KMS-11 (cell line): ENCODE measurements around the gene PCDHA2.
"Not testable (repeated sequence)": the region's sequence is repeated elsewhere in the genome, so short reads cannot be mapped to it uniquely, and the experiment has no call there.

Experiments
- H2AFZ ChIP-seq: fragments of 200-600 bp; sonication (generic); 2 replicates; pipeline ENCODE4 v1.6.1; 2016; ENCODE audit warnings: antibody characterized with exemption, mixed run types, low read depth
- H3K27ac ChIP-seq: fragments of 200-600 bp; sonication (generic); 2 replicates; pipeline ENCODE4 v1.6.1; 2016; ENCODE audit warnings: mild to moderate bottlenecking, mixed run types
- H3K27me3 ChIP-seq: fragments of 200-600 bp; sonication (generic); 2 replicates; pipeline ENCODE4 v1.6.1; 2017; ENCODE audit warnings: mild to moderate bottlenecking, low read depth, mixed run types, moderate library complexity; ENCODE audit not compliant: insufficient read depth
- H3K36me3 ChIP-seq: fragments of 200-600 bp; sonication (generic); 2 replicates; pipeline ENCODE4 v1.6.1; 2017; ENCODE audit warnings: mild to moderate bottlenecking, mixed run types; ENCODE audit not compliant: insufficient read depth
- H3K4me1 ChIP-seq: fragments of 200-600 bp; sonication (generic); 2 replicates; pipeline ENCODE4 v1.6.1; 2016; ENCODE audit warnings: mild to moderate bottlenecking, low read depth, mixed run types; ENCODE audit not compliant: poor library complexity, severe bottlenecking
- H3K4me2 ChIP-seq: fragments of 200-600 bp; sonication (generic); 2 replicates; pipeline ENCODE4 v1.7.0; 2016; ENCODE audit warnings: mild to moderate bottlenecking, mixed run types
- H3K4me3 ChIP-seq: fragments of 200-600 bp; sonication (generic); IDR thresholded peaks from 2 replicates; pipeline ENCODE4 v1.6.1; 2017; ENCODE audit warnings: low read depth, low read length, mixed read lengths; ENCODE audit not compliant: insufficient read depth
- H3K79me2 ChIP-seq: fragments of 200-600 bp; sonication (generic); 2 replicates; pipeline ENCODE4 v1.6.1; 2016; ENCODE audit warnings: low read depth, mixed run types; ENCODE audit not compliant: insufficient read depth
- H3K9ac ChIP-seq: fragments of 200-600 bp; sonication (generic); 2 replicates; pipeline ENCODE4 v1.6.1; 2016; ENCODE audit warnings: mild to moderate bottlenecking, mixed run types
- H4K20me1 ChIP-seq: fragments of 200-600 bp; sonication (generic); 2 replicates; pipeline ENCODE4 v1.6.1; 2016; ENCODE audit warnings: mild to moderate bottlenecking, mixed run types; ENCODE audit not compliant: insufficient read depth
- TF ChIP-seq, protein P1 (sequence below): fragments of 200-600 bp; sonication (generic); conservative IDR thresholded peaks from 2 replicates; pipeline ENCODE4 v1.6.1; 2017; ENCODE audit warnings: low read depth, mild to moderate bottlenecking, antibody characterized with exemption, low read length, moderate library complexity, mixed read lengths

PCDHA2 gene

DNA sequence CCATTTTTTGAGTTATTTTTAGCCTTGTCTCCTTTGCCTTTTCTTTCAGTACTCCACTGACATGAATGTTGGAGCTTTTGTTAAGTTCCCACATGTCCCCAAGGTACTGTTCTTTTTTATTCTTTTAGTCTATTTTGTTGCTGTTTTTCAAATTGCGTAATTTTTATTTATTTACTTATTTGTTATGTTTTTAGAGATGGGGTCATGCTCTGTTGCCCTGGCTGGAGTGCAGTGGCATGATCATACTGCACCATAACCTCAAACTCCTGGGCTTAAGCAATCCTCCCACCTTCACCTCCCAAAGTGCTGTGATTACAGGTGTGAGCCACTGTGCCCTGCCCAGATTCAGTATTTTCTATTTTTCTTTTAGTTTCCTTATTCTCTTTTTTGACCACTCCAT, 14.1 kb upstream of the PCDHA2 start:
- H3K9ac ChIP-seq: no peak overlapping the region
- no peaks in the 10 kb centered on the region for H3K4me1 ChIP-seq
- TF ChIP-seq, protein P1, sequence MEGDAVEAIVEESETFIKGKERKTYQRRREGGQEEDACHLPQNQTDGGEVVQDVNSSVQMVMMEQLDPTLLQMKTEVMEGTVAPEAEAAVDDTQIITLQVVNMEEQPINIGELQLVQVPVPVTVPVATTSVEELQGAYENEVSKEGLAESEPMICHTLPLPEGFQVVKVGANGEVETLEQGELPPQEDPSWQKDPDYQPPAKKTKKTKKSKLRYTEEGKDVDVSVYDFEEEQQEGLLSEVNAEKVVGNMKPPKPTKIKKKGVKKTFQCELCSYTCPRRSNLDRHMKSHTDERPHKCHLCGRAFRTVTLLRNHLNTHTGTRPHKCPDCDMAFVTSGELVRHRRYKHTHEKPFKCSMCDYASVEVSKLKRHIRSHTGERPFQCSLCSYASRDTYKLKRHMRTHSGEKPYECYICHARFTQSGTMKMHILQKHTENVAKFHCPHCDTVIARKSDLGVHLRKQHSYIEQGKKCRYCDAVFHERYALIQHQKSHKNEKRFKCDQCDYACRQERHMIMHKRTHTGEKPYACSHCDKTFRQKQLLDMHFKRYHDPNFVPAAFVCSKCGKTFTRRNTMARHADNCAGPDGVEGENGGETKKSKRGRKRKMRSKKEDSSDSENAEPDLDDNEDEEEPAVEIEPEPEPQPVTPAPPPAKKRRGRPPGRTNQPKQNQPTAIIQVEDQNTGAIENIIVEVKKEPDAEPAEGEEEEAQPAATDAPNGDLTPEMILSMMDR: no peak
- H3K27me3 ChIP-seq: no peaks in the 10 kb centered on the region
- H3K4me3 ChIP-seq: no peak overlapping the region
- no peaks in the 10 kb centered on the region for H3K79me2 ChIP-seq
- H3K36me3 ChIP-seq: no peaks in the 10 kb centered on the region
- no peak overlapping the region for H3K27ac ChIP-seq
- no peak overlapping the region for H3K4me2 ChIP-seq
- H4K20me1 ChIP-seq: no peaks in the 10 kb centered on the region
- no peak overlapping the region for H2AFZ ChIP-seq

GRCh38 chr5:140785905-140786686, 8.6 kb upstream of the PCDHA2 start, which contains the start of gene PCDHA1:
Gene PCDHA1 (plus strand): TSS chr5:140786140.
- H3K79me2 ChIP-seq: no peaks in the 10 kb centered on the region
- H2AFZ ChIP-seq: no peak within 1 kb of the TSS
- TF ChIP-seq, protein P1: no peak
- H3K27ac ChIP-seq: no peak within 1 kb of the TSS
- H4K20me1 ChIP-seq: no peaks in the 10 kb centered on the region
- H3K9ac ChIP-seq: no peak within 1 kb of the TSS
- no peaks in the 10 kb centered on the region for H3K36me3 ChIP-seq
- no peaks in the 10 kb centered on the region for H3K4me1 ChIP-seq
- no peak within 1 kb of the TSS for H3K4me2 ChIP-seq
- no peak within 1 kb of the TSS for H3K4me3 ChIP-seq
- H3K27me3 ChIP-seq: no peaks in the 10 kb centered on the region

GRCh38 chr5:140787422-140787821, 7.2 kb upstream of the PCDHA2 start:
- not testable (repeated sequence) for H3K4me2 ChIP-seq

DNA sequence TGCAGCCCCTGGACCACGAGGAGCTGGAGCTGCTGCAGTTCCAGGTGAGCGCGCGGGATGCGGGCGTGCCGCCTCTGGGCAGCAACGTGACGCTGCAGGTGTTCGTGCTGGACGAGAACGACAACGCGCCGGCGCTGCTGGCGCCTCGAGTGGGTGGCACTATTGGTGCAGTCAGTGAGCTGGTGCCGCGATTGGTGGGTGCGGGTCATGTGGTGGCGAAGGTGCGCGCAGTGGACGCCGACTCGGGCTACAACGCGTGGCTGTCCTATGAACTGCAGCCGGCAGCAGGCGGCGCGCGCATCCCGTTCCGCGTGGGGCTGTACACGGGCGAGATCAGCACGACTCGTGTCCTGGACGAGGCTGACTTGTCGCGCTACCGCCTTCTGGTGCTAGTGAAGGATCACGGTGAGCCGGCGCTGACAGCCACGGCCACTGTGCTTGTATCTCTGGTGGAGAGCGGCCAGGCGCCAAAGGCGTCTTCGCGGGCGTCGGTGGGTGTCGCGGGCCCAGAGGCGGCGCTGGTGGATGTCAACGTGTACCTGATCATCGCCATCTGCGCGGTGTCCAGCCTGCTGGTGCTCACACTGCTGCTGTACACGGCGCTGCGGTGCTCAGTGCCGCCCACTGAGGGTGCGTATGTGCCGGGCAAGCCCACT, 6.7 kb upstream of the PCDHA2 start:
- not testable (repeated sequence) for H3K36me3 ChIP-seq, H3K9ac ChIP-seq, H3K79me2 ChIP-seq, H3K4me3 ChIP-seq, H3K4me1 ChIP-seq, H4K20me1 ChIP-seq, H3K27ac ChIP-seq, H3K4me2 ChIP-seq, H3K27me3 ChIP-seq, H2AFZ ChIP-seq

More at GRCh38 chr5:140787422-140787821, 7.2 kb upstream of the PCDHA2 start:
- not testable (repeated sequence) for H3K9ac ChIP-seq, H3K36me3 ChIP-seq, H3K79me2 ChIP-seq, H2AFZ ChIP-seq, H3K27ac ChIP-seq, H4K20me1 ChIP-seq, H3K27me3 ChIP-seq, H3K4me1 ChIP-seq, H3K4me3 ChIP-seq

- Histone ChIP-seq H3K27me3 (no peaks in the 10 kb centered on the region), H3K4me1 (no peaks in the 10 kb centered on the region), H3K27ac (no peak overlapping the region), H3K36me3 (no peaks in the 10 kb centered on the region), H3K79me2 (no peaks in the 10 kb centered on the region), H4K20me1 (no peaks in the 10 kb centered on the region), H3K4me3 (no peak overlapping the region), H3K9ac (no peak overlapping the region), H3K4me2 (no peak overlapping the region), H2AFZ (no peak overlapping the region)
- TF ChIP-seq, protein P1: no peak
These were observed 3.6 kb upstream of the PCDHA2 start for GRCh38 chr5:140791089-140791488.
